Measurements from ENCODE around the gene ATIC.

ATIC gene

DNA sequence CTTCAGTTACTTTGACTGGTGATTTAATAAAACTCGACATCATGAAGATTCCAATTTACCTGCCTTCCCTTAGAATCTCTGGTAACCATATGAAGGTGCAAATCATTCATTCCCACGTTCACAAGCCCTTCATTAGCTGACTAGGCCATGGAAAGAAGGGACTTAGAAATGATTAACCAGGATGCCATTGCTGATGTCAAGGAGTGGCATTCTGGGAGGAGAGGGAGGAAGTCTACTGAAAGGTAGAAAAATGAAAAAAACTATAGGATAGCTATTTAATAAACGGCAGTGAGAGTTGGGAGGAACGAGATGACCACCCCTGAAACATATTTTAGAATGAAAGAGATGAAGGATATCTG lies 1.4 kb downstream of the ATIC start:
- DNase-seq (ENCODE audit: low read depth): no peak
- H3K4me3 ChIP-seq (ENCODE audit: low read length): no peak overlapping the region
- TF ChIP-seq, protein P1, sequence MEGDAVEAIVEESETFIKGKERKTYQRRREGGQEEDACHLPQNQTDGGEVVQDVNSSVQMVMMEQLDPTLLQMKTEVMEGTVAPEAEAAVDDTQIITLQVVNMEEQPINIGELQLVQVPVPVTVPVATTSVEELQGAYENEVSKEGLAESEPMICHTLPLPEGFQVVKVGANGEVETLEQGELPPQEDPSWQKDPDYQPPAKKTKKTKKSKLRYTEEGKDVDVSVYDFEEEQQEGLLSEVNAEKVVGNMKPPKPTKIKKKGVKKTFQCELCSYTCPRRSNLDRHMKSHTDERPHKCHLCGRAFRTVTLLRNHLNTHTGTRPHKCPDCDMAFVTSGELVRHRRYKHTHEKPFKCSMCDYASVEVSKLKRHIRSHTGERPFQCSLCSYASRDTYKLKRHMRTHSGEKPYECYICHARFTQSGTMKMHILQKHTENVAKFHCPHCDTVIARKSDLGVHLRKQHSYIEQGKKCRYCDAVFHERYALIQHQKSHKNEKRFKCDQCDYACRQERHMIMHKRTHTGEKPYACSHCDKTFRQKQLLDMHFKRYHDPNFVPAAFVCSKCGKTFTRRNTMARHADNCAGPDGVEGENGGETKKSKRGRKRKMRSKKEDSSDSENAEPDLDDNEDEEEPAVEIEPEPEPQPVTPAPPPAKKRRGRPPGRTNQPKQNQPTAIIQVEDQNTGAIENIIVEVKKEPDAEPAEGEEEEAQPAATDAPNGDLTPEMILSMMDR (conservative IDR thresholded peaks at IDR 0.05; ENCODE audit: low read depth, low read length): no peak

- TF ChIP-seq, protein P1 (conservative IDR thresholded peaks at IDR 0.05; ENCODE audit: low read depth, low read length): no peak
- no peak for DNase-seq (ENCODE audit: low read depth)
These were observed 3.0 kb downstream of the ATIC start for GRCh38 chr2:215314896-215315295.

GRCh38 chr2:215315301-215315700 lies 3.4 kb downstream of the ATIC start:
- no peak for DNase-seq (ENCODE audit: low read depth)
- TF ChIP-seq, protein P1 (conservative IDR thresholded peaks at IDR 0.05; ENCODE audit: low read depth, low read length): no peak
- no peak overlapping the region for H3K4me3 ChIP-seq (ENCODE audit: low read length)

More at GRCh38 chr2:215314896-215315295, 3.0 kb downstream of the ATIC start:
- H3K4me3 ChIP-seq (ENCODE audit: low read length): no peak overlapping the region

DNA sequence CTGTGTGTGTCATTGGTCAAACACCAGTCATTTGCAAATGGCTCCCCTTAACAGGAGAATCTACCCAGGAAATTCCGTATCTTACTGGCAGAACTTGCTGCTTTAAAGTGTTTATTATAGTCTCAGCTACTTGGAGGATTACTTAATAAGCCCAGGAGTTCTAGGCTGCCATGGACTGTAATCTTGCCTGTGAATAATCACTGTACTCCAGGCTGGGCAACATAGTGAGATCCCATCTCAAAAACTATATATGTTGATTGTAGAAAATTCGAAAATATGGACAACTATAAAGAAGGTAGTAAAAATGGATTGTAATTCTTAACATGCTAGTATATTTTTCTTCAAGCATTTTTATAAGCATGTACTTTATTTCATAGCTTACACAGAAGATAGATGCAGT lies 4.5 kb downstream of the ATIC start:
- DNase-seq (ENCODE audit: low read depth): no peak
- TF ChIP-seq, protein P1 (conservative IDR thresholded peaks at IDR 0.05; ENCODE audit: low read depth, low read length): no peak
- no peak overlapping the region for H3K4me3 ChIP-seq (ENCODE audit: low read length)

DNA sequence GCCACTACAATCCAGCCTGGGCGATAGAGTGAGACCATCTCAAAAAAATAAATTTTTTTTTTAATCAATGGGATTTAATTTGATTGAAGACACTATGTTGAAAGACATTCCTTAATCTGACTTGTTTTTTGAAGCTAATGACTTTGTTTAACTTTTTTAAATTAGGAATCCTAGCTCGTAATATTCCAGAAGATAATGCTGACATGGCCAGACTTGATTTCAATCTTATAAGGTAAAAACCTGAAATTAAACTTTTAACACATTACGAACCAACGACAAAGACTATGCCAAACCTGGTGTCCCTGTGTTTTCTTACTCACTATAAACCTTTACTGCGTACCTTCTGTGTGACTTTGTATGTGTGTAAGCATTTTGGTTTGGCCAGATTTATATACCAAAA lies 7.6 kb downstream of the ATIC start:
- TF ChIP-seq, protein P1 (conservative IDR thresholded peaks at IDR 0.05; ENCODE audit: low read depth, low read length): no peak
- no peak overlapping the region for H3K4me3 ChIP-seq (ENCODE audit: low read length)
- no peak for DNase-seq (ENCODE audit: low read depth)

DNA sequence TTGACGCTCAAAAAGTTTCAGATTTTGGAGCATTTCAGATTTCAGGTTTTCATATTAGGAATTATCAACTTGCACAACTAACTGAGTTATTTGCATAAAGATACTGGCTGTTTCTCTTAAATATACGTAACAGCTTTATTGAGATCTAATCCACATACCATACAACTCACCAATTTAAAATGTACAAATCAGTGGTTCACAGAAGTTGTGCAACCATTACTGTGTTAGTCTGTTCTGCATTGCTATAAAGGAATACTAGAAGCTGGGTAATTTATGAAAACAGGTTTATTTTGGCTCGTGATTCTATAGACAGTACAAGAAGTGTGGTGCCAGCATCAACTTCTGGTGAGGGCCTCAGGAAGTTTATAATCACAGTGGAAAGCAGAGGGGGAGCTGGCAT lies 8.2 kb downstream of the ATIC start:
- H3K4me3 ChIP-seq (ENCODE audit: low read length): no peak overlapping the region
- no peak for DNase-seq (ENCODE audit: low read depth)
- TF ChIP-seq, protein P1 (conservative IDR thresholded peaks at IDR 0.05; ENCODE audit: low read depth, low read length): no peak

DNA sequence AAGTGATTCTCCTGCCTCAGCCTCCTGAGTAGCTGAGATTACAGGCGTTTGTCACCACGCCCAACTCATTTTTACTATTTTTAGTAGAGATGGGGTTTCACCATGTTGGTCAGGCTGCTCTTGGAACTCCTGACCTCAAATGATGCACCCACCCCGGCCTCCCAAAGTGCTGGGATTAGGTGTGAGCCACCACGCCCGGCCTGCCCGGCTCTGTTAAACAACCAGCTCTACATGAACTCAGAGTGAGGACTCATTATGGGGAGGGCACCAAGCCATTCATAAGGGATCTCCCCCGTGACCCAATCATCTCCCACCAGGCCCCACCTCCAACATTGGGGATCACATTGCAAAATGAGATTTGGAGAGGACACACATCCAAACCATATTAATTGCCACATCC lies 8.8 kb downstream of the ATIC start:
- DNase-seq (ENCODE audit: low read depth): no peak
- TF ChIP-seq, protein P1 (conservative IDR thresholded peaks at IDR 0.05; ENCODE audit: low read depth, low read length): no peak
- H3K4me3 ChIP-seq (ENCODE audit: low read length): no peak overlapping the region
